ENCODE data around the gene PLS1. TPM values are rescaled to one million over a fixed set of nuclear protein-coding genes. Genes with fewer than 3 reads are reported as not detected.
A peak's percentile ranks its signal among the peaks of the same experiment; 100 is the strongest.

Gene PLS1
- total RNA-seq, 6 experiments from 2014 or later: 0.64 to 1.4 (median 1.2) TPM

GRCh38 chr3:142641504-142641903, 45.3 kb downstream of the PLS1 start:
- Mint-ChIP-seq H3K27me3 (ENCODE audit: insufficient read depth) (peaks cover 8% of the 10 kb centered on the region), H3K9me3 (no peaks in the 10 kb centered on the region), H3K4me1 (ENCODE audit: low read depth) (peaks cover 10% of the 10 kb centered on the region; the same call in 1 of the 2 replicates), H3K4me3 (no peak overlapping the region), H3K36me3 (ENCODE audit: low read depth) (no peaks in the 10 kb centered on the region), H3K27ac (no peak overlapping the region)
- no peak for DNase-seq
- TF ChIP-seq CTCF (IDR thresholded peaks at IDR 0.05): no peak

GRCh38 chr3:142642956-142643355, 46.8 kb downstream of the PLS1 start:
- Mint-ChIP-seq H3K9me3 (no peaks in the 10 kb centered on the region), H3K36me3 (ENCODE audit: low read depth) (no peaks in the 10 kb centered on the region), H3K4me1 (ENCODE audit: low read depth) (peaks cover 10% of the 10 kb centered on the region; the same call in 1 of the 2 replicates), H3K27me3 (ENCODE audit: insufficient read depth) (peaks cover 8% of the 10 kb centered on the region), H3K27ac (no peak overlapping the region), H3K4me3 (no peak overlapping the region)
- no peak for DNase-seq
- TF ChIP-seq CTCF (IDR thresholded peaks at IDR 0.05): no peak

- H3K4me1 Mint-ChIP-seq (ENCODE audit: low read depth): peaks cover 10% of the 10 kb centered on the region; the same call in 1 of the 2 replicates
- DNase-seq: no peak
- H3K4me3 Mint-ChIP-seq: no peak overlapping the region
- H3K27ac Mint-ChIP-seq: no peak overlapping the region
- no peaks in the 10 kb centered on the region for H3K36me3 Mint-ChIP-seq (ENCODE audit: low read depth)
- H3K9me3 Mint-ChIP-seq: no peaks in the 10 kb centered on the region
- peaks cover 6% of the 10 kb centered on the region; the same call in 1 of the 2 replicates for H3K27me3 Mint-ChIP-seq (ENCODE audit: insufficient read depth)
- no peak for TF ChIP-seq CTCF (IDR thresholded peaks at IDR 0.05)
Observed at GRCh38 chr3:142644502-142644901, 48.3 kb downstream of the PLS1 start.

GRCh38 chr3:142645236-142645793, 49.1 kb downstream of the PLS1 start:
- H3K27ac Mint-ChIP-seq: no peak overlapping the region
- peaks cover 10% of the 10 kb centered on the region; the same call in 1 of the 2 replicates for H3K4me1 Mint-ChIP-seq (ENCODE audit: low read depth)
- peak; percentile 17 for DNase-seq
- no peaks in the 10 kb centered on the region for H3K9me3 Mint-ChIP-seq
- no peak overlapping the region for H3K4me3 Mint-ChIP-seq
- no peak for TF ChIP-seq CTCF (IDR thresholded peaks at IDR 0.05)
- H3K27me3 Mint-ChIP-seq (ENCODE audit: insufficient read depth): peaks cover 6% of the 10 kb centered on the region; the same call in 1 of the 2 replicates
- no peaks in the 10 kb centered on the region for H3K36me3 Mint-ChIP-seq (ENCODE audit: low read depth)

- peaks cover 6% of the 10 kb centered on the region; the same call in 1 of the 2 replicates for H3K27me3 Mint-ChIP-seq (ENCODE audit: insufficient read depth)
Observed at GRCh38 chr3:142646020-142646785, 50.0 kb downstream of the PLS1 start.

More at GRCh38 chr3:142646020-142646785, 50.0 kb downstream of the PLS1 start:
- no peaks in the 10 kb centered on the region for H3K36me3 Mint-ChIP-seq (ENCODE audit: low read depth)
- no peak for TF ChIP-seq CTCF (IDR thresholded peaks at IDR 0.05)
- H3K27ac Mint-ChIP-seq: no peak overlapping the region
- DNase-seq: no peak
- peaks cover 10% of the 10 kb centered on the region; the same call in 1 of the 2 replicates for H3K4me1 Mint-ChIP-seq (ENCODE audit: low read depth)
- no peaks in the 10 kb centered on the region for H3K9me3 Mint-ChIP-seq
- no peak overlapping the region for H3K4me3 Mint-ChIP-seq
